ENCODE data around the gene BRD1.

Gene BRD1

GRCh38 chr22:49761836-49762235 lies 65.8 kb downstream of the BRD1 start:
- no peak for DNase-seq (ENCODE audit: low read depth in 2 of 2)
- no peak for TF ChIP-seq CTCF (IDR thresholded peaks at IDR 0.05; ENCODE audit: low read depth, low read length)
- H3K4me3 ChIP-seq (replicated peaks in 1 of 2; ENCODE audit: low read depth in 2 of 2, low read length in 2 of 2): no peak overlapping the region

GRCh38 chr22:49760630-49761571 lies 66.8 kb downstream of the BRD1 start:
- H3K4me3 ChIP-seq (replicated peaks in 1 of 2; ENCODE audit: low read depth in 2 of 2, low read length in 2 of 2): no peak overlapping the region
- no peak for DNase-seq (ENCODE audit: low read depth in 2 of 2)
- no peak for TF ChIP-seq CTCF (IDR thresholded peaks at IDR 0.05; ENCODE audit: low read depth, low read length)

- no peak for DNase-seq (ENCODE audit: low read depth in 2 of 2)
- H3K4me3 ChIP-seq (replicated peaks in 1 of 2; ENCODE audit: low read depth in 2 of 2, low read length in 2 of 2): no peak overlapping the region
- TF ChIP-seq CTCF (IDR thresholded peaks at IDR 0.05; ENCODE audit: low read depth, low read length): no peak
Measured at GRCh38 chr22:49760280-49760629, 67.4 kb downstream of the BRD1 start.

GRCh38 chr22:49756676-49757075 lies 71.0 kb downstream of the BRD1 start:
- DNase-seq (ENCODE audit: low read depth in 2 of 2): no peak
- TF ChIP-seq CTCF (IDR thresholded peaks at IDR 0.05; ENCODE audit: low read depth, low read length): no peak
- no peak overlapping the region for H3K4me3 ChIP-seq (replicated peaks in 1 of 2; ENCODE audit: low read depth in 2 of 2, low read length in 2 of 2)

- no peak for DNase-seq (ENCODE audit: low read depth in 2 of 2)
- TF ChIP-seq CTCF (IDR thresholded peaks at IDR 0.05; ENCODE audit: low read depth, low read length): no peak
- H3K4me3 ChIP-seq (replicated peaks in 1 of 2; ENCODE audit: low read depth in 2 of 2, low read length in 2 of 2): no peak overlapping the region
Measured at GRCh38 chr22:49756201-49756600, 71.5 kb downstream of the BRD1 start.

- DNase-seq (ENCODE audit: low read depth in 2 of 2): no peak
- no peak overlapping the region for H3K4me3 ChIP-seq (replicated peaks in 1 of 2; ENCODE audit: low read depth in 2 of 2, low read length in 2 of 2)
- no peak for TF ChIP-seq CTCF (IDR thresholded peaks at IDR 0.05; ENCODE audit: low read depth, low read length)
Measured at GRCh38 chr22:49755631-49756001, 72.1 kb downstream of the BRD1 start.
